ENCODE data around the gene TAS1R2.
"Not testable (repeated sequence)": the region's sequence is repeated elsewhere in the genome, so short reads cannot be mapped to it uniquely, and the experiment has no call there.

Gene TAS1R2

GRCh38 chr1:18868354-18868753, 8.9 kb upstream of the TAS1R2 start:
- no peak for DNase-seq

- DNase-seq = no peak
Measured at GRCh38 chr1:18866846-18867245, 7.4 kb upstream of the TAS1R2 start.

GRCh38 chr1:18866314-18866713, 6.9 kb upstream of the TAS1R2 start:
- DNase-seq = no peak

- DNase-seq = no peak
Measured at GRCh38 chr1:18865176-18865575, 5.7 kb upstream of the TAS1R2 start.

- no peak for DNase-seq
Measured at GRCh38 chr1:18861590-18861989, 2.1 kb upstream of the TAS1R2 start.

- DNase-seq = no peak
Measured at GRCh38 chr1:18861082-18861481, 1.6 kb upstream of the TAS1R2 start.

GRCh38 chr1:18858070-18858688, 1.3 kb downstream of the TAS1R2 start:
- DNase-seq = no peak

GRCh38 chr1:18856435-18856834, 3.0 kb downstream of the TAS1R2 start:
- DNase-seq = no peak

GRCh38 chr1:18855573-18855972, 3.9 kb downstream of the TAS1R2 start:
- no peak for DNase-seq

GRCh38 chr1:18854331-18855025, 5.0 kb downstream of the TAS1R2 start:
- no peak for DNase-seq

- no peak for DNase-seq
Measured at GRCh38 chr1:18852501-18852900, 7.0 kb downstream of the TAS1R2 start.

GRCh38 chr1:18849261-18849711, 10.2 kb downstream of the TAS1R2 start:
- DNase-seq = no peak

GRCh38 chr1:18847723-18848122, 11.7 kb downstream of the TAS1R2 start:
- not testable (repeated sequence) for DNase-seq

- DNase-seq = no peak
Measured at GRCh38 chr1:18840145-18840544, 19.3 kb downstream of the TAS1R2 start.

GRCh38 chr1:18836654-18837053, 22.8 kb downstream of the TAS1R2 start:
- DNase-seq = no peak

GRCh38 chr1:18832319-18832718, 27.1 kb downstream of the TAS1R2 start:
- not testable (repeated sequence) for DNase-seq

- no peak for DNase-seq
Measured at GRCh38 chr1:18831656-18832055, 27.8 kb downstream of the TAS1R2 start.

GRCh38 chr1:18830596-18830995, 28.9 kb downstream of the TAS1R2 start:
- DNase-seq = no peak

- DNase-seq = no peak
Measured at GRCh38 chr1:18829671-18830070, 29.8 kb downstream of the TAS1R2 start.

GRCh38 chr1:18828224-18828623, 31.2 kb downstream of the TAS1R2 start:
- DNase-seq = no peak

- DNase-seq = no peak
Measured at GRCh38 chr1:18823438-18823837, 36.0 kb downstream of the TAS1R2 start.

GRCh38 chr1:18820791-18821641, 38.4 kb downstream of the TAS1R2 start:
- peak; percentile 54 for DNase-seq

GRCh38 chr1:18819986-18820790, 39.3 kb downstream of the TAS1R2 start:
- no peak for DNase-seq
